Liver (tissue), 9 donors: ENCODE data around the gene DENND4A. TPM values are rescaled to one million over a fixed set of nuclear protein-coding genes. Genes with fewer than 3 reads are reported as not detected.

Experiments
- DNase-seq: peaks from one replicate; pipeline ENCODE4 v3.0.0-alpha.2; 2017; ENCODE audit warnings: low spot score
- H3K27ac ChIP-seq, 2 donors: one replicate each; pipeline ENCODE4 v1.7.0; 2013; ENCODE audit warnings: inconsistent platforms in 2 of 2, low read length in 2 of 2, control low read depth in 1 of 2, low read depth in 1 of 2, mild to moderate bottlenecking in 1 of 2
- H3K27me3 ChIP-seq, 4 donors: one replicate each; pipeline versions ENCODE4 v1.6.1 to v1.7.0; 2013; ENCODE audit warnings: low read length in 3 of 4, inconsistent platforms in 1 of 4, mild to moderate bottlenecking in 1 of 4, moderate library complexity in 1 of 4; ENCODE audit not compliant: control insufficient read depth in 4 of 4, insufficient read depth in 4 of 4
- H3K36me3 ChIP-seq, 4 donors: one replicate each; pipeline versions ENCODE4 v1.6.1 to v1.7.0; 2013; ENCODE audit warnings: low read length in 3 of 4, mild to moderate bottlenecking in 3 of 4, low read depth in 1 of 4, moderate library complexity in 1 of 4; ENCODE audit not compliant: control insufficient read depth in 4 of 4, insufficient read depth in 3 of 4
- H3K4me1 ChIP-seq, 4 donors: one replicate each; pipeline versions ENCODE4 v1.6.1 to v1.7.0; 2013; ENCODE audit warnings: low read length in 3 of 4, mild to moderate bottlenecking in 3 of 4, moderate library complexity in 1 of 4; ENCODE audit not compliant: control insufficient read depth in 4 of 4, insufficient read depth in 4 of 4
- H3K4me3 ChIP-seq, 3 donors: one replicate each; pipeline versions ENCODE4 v1.6.1 to v1.7.0; 2013; ENCODE audit warnings: low read length in 3 of 3, control low read depth in 1 of 3, low read depth in 1 of 3, mild to moderate bottlenecking in 1 of 3
- H3K9ac ChIP-seq, 2 donors: one replicate each; pipeline ENCODE4 v1.7.0; 2013; ENCODE audit warnings: low read length in 2 of 2, mild to moderate bottlenecking in 2 of 2, moderate library complexity in 2 of 2, control low read depth in 1 of 2, low read depth in 1 of 2
- H3K9me3 ChIP-seq, 4 donors: one replicate each; pipeline versions ENCODE4 v1.6.1 to v1.7.0; 2013; ENCODE audit warnings: low read length in 3 of 4; ENCODE audit not compliant: control insufficient read depth in 4 of 4
- FOXA1 ChIP-seq: IDR thresholded peaks from 2 replicates; pipeline ENCODE4 v1.6.1; 2016; ENCODE audit warnings: antibody characterized with exemption
- FOXA2 ChIP-seq: IDR thresholded peaks from 2 replicates; pipeline ENCODE4 v1.6.1; 2016; ENCODE audit warnings: antibody characterized with exemption
- GABPA ChIP-seq, 2 donors: IDR thresholded peaks in 1 of 2; conservative IDR thresholded peaks in 1 of 2; 2 replicates each; pipeline ENCODE4 v1.6.1; 2016; ENCODE audit warnings: antibody characterized with exemption in 2 of 2, mild to moderate bottlenecking in 1 of 2, moderate library complexity in 1 of 2
- HNF4A ChIP-seq, 2 donors: conservative IDR thresholded peaks; 2 replicates each; pipeline ENCODE4 v1.6.1; 2016; ENCODE audit warnings: antibody characterized with exemption in 2 of 2, mild to moderate bottlenecking in 2 of 2
- HNF4G ChIP-seq: IDR thresholded peaks from 2 replicates; pipeline ENCODE4 v1.6.1; 2016; ENCODE audit warnings: antibody characterized with exemption
- RAD21 ChIP-seq, 2 donors: IDR thresholded peaks; 2 replicates each; pipeline ENCODE4 v1.6.1; 2016; ENCODE audit warnings: antibody characterized with exemption in 2 of 2, mild to moderate bottlenecking in 2 of 2
- SP1 ChIP-seq: IDR thresholded peaks from 2 replicates; pipeline ENCODE4 v1.6.1; 2018; ENCODE audit warnings: antibody characterized with exemption, mild to moderate bottlenecking
- TAF1 ChIP-seq: conservative IDR thresholded peaks from 2 replicates; pipeline ENCODE4 v1.6.1; 2016; ENCODE audit warnings: antibody characterized with exemption, mild to moderate bottlenecking
- ZBTB33 ChIP-seq: IDR thresholded peaks from 2 replicates; pipeline ENCODE4 v1.6.1; 2016; ENCODE audit warnings: antibody characterized with exemption
- WGBS: extraction: QIAGEN DNeasy Blood & Tissue Kit; methylation state at CpG from one replicate; pipeline ENCODE4 v1.1.7; 2013; 5-methylcytosine and 5-hydroxymethylcytosine counted together
- polyA plus RNA-seq, 2 donors: library from polyadenylated mRNA; stranded (reverse) in 1 of 2; unstranded in 1 of 2; fragments of 200-250 nt in 1 of 2; fragments of >200 nt in 1 of 2; fragmentation: Nextera tagmentation in 1 of 2; extraction: Ambion mirVana in 1 of 2; gene quantifications; one replicate each; pipeline versions ENCODE4 v1.2.1 to v1.2.3, GENCODE V29; 2013 to 2015
- total RNA-seq, 2 donors: library from RNA; depleted of rRNA; stranded (reverse); fragments of >200 nt; gene quantifications; one replicate each; pipeline ENCODE4 v1.2.3, GENCODE V29; 2014
- TF ChIP-seq, protein P1 (sequence below): IDR thresholded peaks from 2 replicates; pipeline ENCODE4 v1.6.1; 2016; ENCODE audit warnings: antibody characterized with exemption, mild to moderate bottlenecking
- TF ChIP-seq, protein P2 (sequence below): IDR thresholded peaks from 2 replicates; pipeline ENCODE4 v1.6.1; 2016; ENCODE audit warnings: antibody characterized with exemption
- TF ChIP-seq, protein P3 (sequence below): IDR thresholded peaks from 2 replicates; pipeline ENCODE4 v1.6.1; 2016; ENCODE audit warnings: antibody characterized with exemption
- donor health status: healthy.
- donor health status: healthy.
- donor health status: healthy.
- donor health status: healthy.
- donor health status: healthy.

The DENND4A gene
- total and polyA plus RNA-seq, 4 donors: 5.2 to 75.5 (median 23.9) TPM

DNA sequence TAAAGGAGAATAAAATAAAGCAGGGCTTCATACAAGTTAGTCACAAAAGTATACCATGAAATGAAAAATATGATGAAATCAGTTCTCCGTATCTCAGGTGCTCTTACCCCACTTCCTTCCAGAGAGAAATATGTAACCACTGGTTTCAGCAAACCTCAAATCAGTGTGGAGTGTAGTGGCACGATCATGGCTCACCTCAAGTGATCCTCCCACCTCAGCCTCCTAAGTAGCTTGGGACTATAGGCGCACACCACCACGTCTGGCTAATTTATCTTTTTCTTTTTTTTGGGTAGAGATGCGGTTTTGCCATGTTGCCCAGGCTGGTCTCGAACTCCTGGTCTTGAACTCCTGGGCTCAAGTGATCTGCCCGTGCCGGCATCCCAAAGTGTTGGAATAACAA, 24.2 kb downstream of the DENND4A start:
- WGBS: 95% methylated on average over 8 of the region's 8 CpGs
- H3K4me1 ChIP-seq: peaks cover 2 to 11% (median 3%) of the 10 kb centered on the region in 4 donors
- no peak overlapping the region for H3K9ac ChIP-seq
- TF ChIP-seq ZBTB33 (no peak), RAD21 (IDR thresholded peaks at IDR 0.05) (no peak), HNF4G (no peak), SP1 (no peak), HNF4A (conservative IDR thresholded peaks at IDR 0.05) (no peak), FOXA1 (no peak), FOXA2 (no peak), GABPA (IDR thresholded peaks at IDR 0.05 in 1 of 2, conservative IDR thresholded peaks at IDR 0.05 in 1 of 2) (no peak), TAF1 (no peak)
- TF ChIP-seq, protein P1, sequence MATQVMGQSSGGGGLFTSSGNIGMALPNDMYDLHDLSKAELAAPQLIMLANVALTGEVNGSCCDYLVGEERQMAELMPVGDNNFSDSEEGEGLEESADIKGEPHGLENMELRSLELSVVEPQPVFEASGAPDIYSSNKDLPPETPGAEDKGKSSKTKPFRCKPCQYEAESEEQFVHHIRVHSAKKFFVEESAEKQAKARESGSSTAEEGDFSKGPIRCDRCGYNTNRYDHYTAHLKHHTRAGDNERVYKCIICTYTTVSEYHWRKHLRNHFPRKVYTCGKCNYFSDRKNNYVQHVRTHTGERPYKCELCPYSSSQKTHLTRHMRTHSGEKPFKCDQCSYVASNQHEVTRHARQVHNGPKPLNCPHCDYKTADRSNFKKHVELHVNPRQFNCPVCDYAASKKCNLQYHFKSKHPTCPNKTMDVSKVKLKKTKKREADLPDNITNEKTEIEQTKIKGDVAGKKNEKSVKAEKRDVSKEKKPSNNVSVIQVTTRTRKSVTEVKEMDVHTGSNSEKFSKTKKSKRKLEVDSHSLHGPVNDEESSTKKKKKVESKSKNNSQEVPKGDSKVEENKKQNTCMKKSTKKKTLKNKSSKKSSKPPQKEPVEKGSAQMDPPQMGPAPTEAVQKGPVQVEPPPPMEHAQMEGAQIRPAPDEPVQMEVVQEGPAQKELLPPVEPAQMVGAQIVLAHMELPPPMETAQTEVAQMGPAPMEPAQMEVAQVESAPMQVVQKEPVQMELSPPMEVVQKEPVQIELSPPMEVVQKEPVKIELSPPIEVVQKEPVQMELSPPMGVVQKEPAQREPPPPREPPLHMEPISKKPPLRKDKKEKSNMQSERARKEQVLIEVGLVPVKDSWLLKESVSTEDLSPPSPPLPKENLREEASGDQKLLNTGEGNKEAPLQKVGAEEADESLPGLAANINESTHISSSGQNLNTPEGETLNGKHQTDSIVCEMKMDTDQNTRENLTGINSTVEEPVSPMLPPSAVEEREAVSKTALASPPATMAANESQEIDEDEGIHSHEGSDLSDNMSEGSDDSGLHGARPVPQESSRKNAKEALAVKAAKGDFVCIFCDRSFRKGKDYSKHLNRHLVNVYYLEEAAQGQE: no peak
- TF ChIP-seq, protein P2, sequence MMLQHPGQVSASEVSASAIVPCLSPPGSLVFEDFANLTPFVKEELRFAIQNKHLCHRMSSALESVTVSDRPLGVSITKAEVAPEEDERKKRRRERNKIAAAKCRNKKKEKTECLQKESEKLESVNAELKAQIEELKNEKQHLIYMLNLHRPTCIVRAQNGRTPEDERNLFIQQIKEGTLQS: no peak
- TF ChIP-seq, protein P3, sequence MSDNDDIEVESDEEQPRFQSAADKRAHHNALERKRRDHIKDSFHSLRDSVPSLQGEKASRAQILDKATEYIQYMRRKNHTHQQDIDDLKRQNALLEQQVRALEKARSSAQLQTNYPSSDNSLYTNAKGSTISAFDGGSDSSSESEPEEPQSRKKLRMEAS: no peak
- H3K27me3 ChIP-seq: no peaks in the 10 kb centered on the region
- H3K36me3 ChIP-seq: no peaks in the 10 kb centered on the region
- DNase-seq: no peak
- H3K9me3 ChIP-seq: no peaks in the 10 kb centered on the region
- no peak overlapping the region for H3K4me3 ChIP-seq
- no peak overlapping the region for H3K27ac ChIP-seq

DNA sequence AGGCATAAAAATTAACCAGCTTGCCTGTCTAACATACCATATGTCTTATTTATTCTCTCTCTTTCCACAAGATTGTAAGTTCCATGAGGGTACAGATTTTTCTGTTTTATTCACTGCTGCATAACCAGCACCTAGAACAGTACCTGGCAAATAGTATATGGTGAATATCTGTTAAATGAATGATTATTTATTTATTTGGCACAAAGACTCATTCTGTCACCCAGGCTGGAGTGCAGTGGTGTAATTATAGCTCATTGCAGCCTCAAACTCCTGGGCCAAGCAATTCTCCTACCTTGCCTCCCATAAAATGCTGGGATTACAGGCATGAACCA, 24.9 kb downstream of the DENND4A start:
- H3K27me3 ChIP-seq: no peaks in the 10 kb centered on the region
- DNase-seq: no peak
- peaks cover 2 to 11% (median 3%) of the 10 kb centered on the region in 4 donors for H3K4me1 ChIP-seq
- no peaks in the 10 kb centered on the region for H3K36me3 ChIP-seq
- no peak overlapping the region for H3K4me3 ChIP-seq
- no peak overlapping the region for H3K9ac ChIP-seq
- TF ChIP-seq SP1 (no peak), FOXA1 (peak; percentile 4)
- H3K27ac ChIP-seq: peak overlapping the region; percentile 60 to 66
- H3K9me3 ChIP-seq: no peaks in the 10 kb centered on the region
